OCI-LY3 (cell line): ENCODE data around the gene ATG16L2.

Experiments
- H2AFZ ChIP-seq: fragments of 200-600, 300-600 bp; shearing (Covaris generic); 2 replicates; pipeline ENCODE4 v1.6.0; 2014; ENCODE audit warnings: antibody characterized with exemption, low read depth, low read length
- H3K27ac ChIP-seq: fragments of 200-600, 300-600 bp; sonication (generic); 2 replicates; pipeline ENCODE4 v1.5.1; 2014; ENCODE audit warnings: mild to moderate bottlenecking, low read length, moderate library complexity, mixed read lengths
- H3K27me3 ChIP-seq: fragments of 200-600, 300-600 bp; sonication (generic); 2 replicates; pipeline ENCODE4 v1.6.1; 2014; ENCODE audit warnings: low read depth, low read length, mixed read lengths
- H3K36me3 ChIP-seq: fragments of 200-600, 300-600 bp; sonication (generic); replicated peaks from 2 replicates; pipeline ENCODE3; 2014; ENCODE audit warnings: low read depth, low read length, mixed read lengths
- H3K4me1 ChIP-seq: fragments of 300-600, 200-600 bp; sonication (generic); 2 replicates; pipeline ENCODE4 v1.6.1; 2014; ENCODE audit warnings: low read length, mixed read lengths
- H3K4me2 ChIP-seq: fragments of 200-600, 300-600 bp; sonication (generic); 2 replicates; pipeline ENCODE4 v1.6.1; 2014; ENCODE audit warnings: low read length, mixed read lengths
- H3K4me3 ChIP-seq: fragments of 300-600, 200-600 bp; sonication (generic); 2 replicates; pipeline ENCODE4 v1.5.1; 2014; ENCODE audit warnings: antibody characterized with exemption, mild to moderate bottlenecking, low read length, moderate library complexity
- H3K79me2 ChIP-seq: fragments of 300-600, 200-600 bp; shearing (Covaris generic); 2 replicates; pipeline ENCODE4 v1.6.1; 2014; ENCODE audit warnings: mild to moderate bottlenecking, low read length, mixed read lengths
- H3K9ac ChIP-seq: fragments of 300-600, 200-600 bp; shearing (Covaris generic); 2 replicates; pipeline ENCODE4 v1.6.0; 2014; ENCODE audit warnings: mild to moderate bottlenecking, low read length, moderate library complexity
- H3K9me3 ChIP-seq: fragments of 200-600, 300-600 bp; shearing (Covaris generic); 2 replicates; pipeline ENCODE4 v1.6.1; 2014; ENCODE audit warnings: low read length, mixed read lengths; ENCODE audit not compliant: insufficient read depth
- H4K20me1 ChIP-seq: fragments of 200-600, 300-600 bp; sonication (generic); 2 replicates; pipeline ENCODE4 v1.6.1; 2016; ENCODE audit warnings: low read length, mixed read lengths; ENCODE audit not compliant: insufficient read depth
- CTCF ChIP-seq: fragments of 200-600, 300-600 bp; sonication (generic); IDR thresholded peaks from 2 replicates; pipeline ENCODE4 v1.5.1; 2014; ENCODE audit warnings: antibody characterized with exemption, low read length, low read depth
- EZH2phosphoT487 ChIP-seq: fragments of 200-600 bp; shearing (Covaris generic); IDR thresholded peaks from 2 replicates; pipeline ENCODE4 v1.6.1; 2018; ENCODE audit warnings: antibody characterized with exemption, mixed run types, low read depth

The ATG16L2 gene

GRCh38 chr11:72842653-72843330, 28.6 kb downstream of the ATG16L2 start:
- H3K79me2 ChIP-seq, result peaks cover 14% of the 10 kb centered on the region; the same call in 1 of the 2 replicates
- H4K20me1 ChIP-seq, result peaks cover 17% of the 10 kb centered on the region; the same call in 1 of the 2 replicates
- H3K4me3 ChIP-seq, result no peak overlapping the region
- no peak for TF ChIP-seq EZH2phosphoT487
- TF ChIP-seq CTCF, result no peak
- no peaks in the 10 kb centered on the region for H3K9me3 ChIP-seq
- H2AFZ ChIP-seq, result no peak overlapping the region
- H3K36me3 ChIP-seq, result peaks cover 84% of the 10 kb centered on the region
- no peak overlapping the region for H3K9ac ChIP-seq
- no peaks in the 10 kb centered on the region for H3K4me1 ChIP-seq
- no peak overlapping the region for H3K4me2 ChIP-seq
- no peaks in the 10 kb centered on the region for H3K27me3 ChIP-seq
- no peak overlapping the region for H3K27ac ChIP-seq

DNA sequence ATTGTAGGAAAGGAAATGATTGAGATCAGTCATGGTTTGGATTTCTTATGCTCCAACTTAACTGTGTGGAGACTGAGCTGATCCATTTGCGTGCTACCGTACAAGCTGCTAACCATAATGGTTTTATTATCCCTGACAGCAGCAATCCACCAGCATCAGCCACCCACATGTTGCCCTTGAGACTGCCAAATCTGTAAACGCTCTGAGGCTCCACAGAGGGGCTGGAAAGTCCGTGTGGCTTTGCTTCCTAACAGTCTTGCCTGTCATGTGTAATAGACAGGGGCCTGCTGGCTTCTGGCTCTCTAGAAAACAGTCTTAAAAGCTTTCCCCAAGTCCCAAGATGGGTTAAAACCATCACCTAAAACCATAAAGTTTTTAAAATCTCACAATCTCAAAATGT, 30.1 kb downstream of the ATG16L2 start:
- Histone ChIP-seq H3K27me3 (no peaks in the 10 kb centered on the region), H3K9ac (no peak overlapping the region), H3K27ac (no peak overlapping the region), H3K4me1 (no peaks in the 10 kb centered on the region), H3K4me2 (no peak overlapping the region), H3K4me3 (no peak overlapping the region), H3K36me3 (peaks cover 84% of the 10 kb centered on the region), H3K9me3 (no peaks in the 10 kb centered on the region), H2AFZ (no peak overlapping the region), H4K20me1 (peaks cover 17% of the 10 kb centered on the region), H3K79me2 (peaks cover 14% of the 10 kb centered on the region; the same call in 1 of the 2 replicates)
- no peak for TF ChIP-seq CTCF
- no peak for TF ChIP-seq EZH2phosphoT487

GRCh38 chr11:72848846-72849466, 34.7 kb downstream of the ATG16L2 start:
- Histone ChIP-seq H4K20me1 (peaks cover 22% of the 10 kb centered on the region), H3K27me3 (no peaks in the 10 kb centered on the region), H3K27ac (no peak overlapping the region), H3K4me1 (no peaks in the 10 kb centered on the region), H3K4me3 (no peak overlapping the region), H3K36me3 (peaks cover 51% of the 10 kb centered on the region), H2AFZ (no peak overlapping the region), H3K4me2 (no peak overlapping the region), H3K9me3 (no peaks in the 10 kb centered on the region), H3K9ac (no peak overlapping the region), H3K79me2 (peaks cover 37% of the 10 kb centered on the region)
- no peak for TF ChIP-seq EZH2phosphoT487
- TF ChIP-seq CTCF, result peak; percentile 62

DNA sequence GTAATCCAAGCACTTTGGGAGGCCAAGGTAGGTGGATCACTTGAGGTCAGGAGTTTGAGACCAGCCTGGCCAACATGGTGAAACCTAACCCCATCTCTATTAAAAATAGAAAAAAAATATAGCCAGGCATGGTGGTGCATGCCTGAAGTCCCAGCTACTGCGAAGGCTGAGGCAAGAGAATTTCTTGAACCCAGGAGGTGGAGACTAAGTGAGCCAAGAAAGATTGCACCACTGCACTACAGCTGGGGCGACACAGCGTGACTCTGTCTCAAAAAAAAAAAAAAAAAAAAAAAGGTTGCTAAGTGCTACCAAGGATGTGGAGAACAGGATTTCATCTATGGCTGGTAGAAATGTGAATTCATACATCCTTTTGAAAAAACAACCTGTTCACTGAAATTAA, 36.6 kb downstream of the ATG16L2 start:
- Histone ChIP-seq H3K79me2 (peaks cover 47% of the 10 kb centered on the region), H4K20me1 (peaks cover 30% of the 10 kb centered on the region), H3K27ac (no peak overlapping the region), H3K36me3 (peaks cover 49% of the 10 kb centered on the region), H3K4me1 (no peaks in the 10 kb centered on the region), H3K27me3 (no peaks in the 10 kb centered on the region), H3K9ac (no peak overlapping the region), H3K4me2 (no peak overlapping the region), H3K4me3 (no peak overlapping the region), H2AFZ (no peak overlapping the region), H3K9me3 (no peaks in the 10 kb centered on the region)
- TF ChIP-seq EZH2phosphoT487 (no peak), CTCF (no peak)
